Measurements from ENCODE around the gene ARFGAP3. TPM values are rescaled to one million over a fixed set of nuclear protein-coding genes. Genes with fewer than 3 reads are reported as not detected.

The ARFGAP3 gene
- total RNA-seq, 2 experiments from 2014 or later, result 27.1 to 27.2 TPM

GRCh38 chr22:42855211-42855610 lies 1.9 kb downstream of the ARFGAP3 start:
- TF ChIP-seq CTCF (IDR thresholded peaks at IDR 0.05), result no peak
- ChIA-PET CTCF (interaction anchor here (4.5 kb wide), 1 partner anchor 12 kb away, joined by 26 read pairs; no protein-coding TSS in a partner anchor), POLR2A (interaction anchor here (0.6 to 1.7 kb wide), 3 partner anchors 9 to 240 kb away, joined by 3 to 4 read pairs (median 3); no protein-coding TSS in a partner anchor)
- Mint-ChIP-seq H3K9me3 (no peaks in the 10 kb centered on the region), H3K27ac (no peak overlapping the region), H3K27me3 (no peaks in the 10 kb centered on the region), H3K4me1 (ENCODE audit: low read depth) (peaks cover 10% of the 10 kb centered on the region), H3K4me3 (peak overlapping the region; percentile 35), H3K36me3 (ENCODE audit: low read depth) (no peaks in the 10 kb centered on the region)
- DNase-seq (no peak), ATAC-seq (no peak)
- intact Hi-C loops (cut with micrococcal nuclease), result loop anchor here (10.0 kb wide), 1 partner anchor 70 kb away; no protein-coding TSS in a partner anchor

- ChIA-PET POLR2A (no interaction called here), CTCF (no interaction called here)
- intact Hi-C loops (cut with micrococcal nuclease), result no loop called here
- no peak overlapping the region for H3K4me3 Mint-ChIP-seq
- peaks cover 16% of the 10 kb centered on the region for H3K36me3 Mint-ChIP-seq (ENCODE audit: low read depth)
- H3K27ac Mint-ChIP-seq, result no peak overlapping the region
- DNase-seq (no peak), ATAC-seq (no peak)
- H3K4me1 Mint-ChIP-seq (ENCODE audit: low read depth), result peaks cover 17% of the 10 kb centered on the region
- no peaks in the 10 kb centered on the region for H3K27me3 Mint-ChIP-seq
- no peaks in the 10 kb centered on the region for H3K9me3 Mint-ChIP-seq
- TF ChIP-seq CTCF (IDR thresholded peaks at IDR 0.05), result no peak
Measured at GRCh38 chr22:42848941-42849550, 8.0 kb downstream of the ARFGAP3 start.

DNA sequence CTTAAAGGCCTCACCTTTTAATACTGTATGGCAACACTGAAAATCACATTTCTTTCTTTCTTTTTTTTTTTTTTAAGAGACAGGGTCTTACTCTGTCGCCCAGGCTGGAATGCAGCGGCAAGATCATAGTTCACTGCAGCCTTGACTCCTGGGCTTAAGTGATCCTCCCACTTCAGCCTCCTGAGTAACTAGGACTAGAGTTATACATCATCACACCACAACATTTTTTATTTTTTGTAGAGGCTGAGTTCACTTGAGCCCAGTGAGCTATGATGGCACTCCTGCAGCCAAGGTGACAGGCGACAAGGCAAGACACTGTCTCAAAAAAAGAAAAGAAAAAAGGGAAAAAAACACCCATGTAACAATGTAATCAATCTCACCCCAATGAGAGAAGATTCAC lies 10.0 kb downstream of the ARFGAP3 start:
- DNase-seq (no peak), ATAC-seq (no peak)
- intact Hi-C loops (cut with micrococcal nuclease), result no loop called here
- no peaks in the 10 kb centered on the region for H3K27me3 Mint-ChIP-seq
- no peak overlapping the region for H3K4me3 Mint-ChIP-seq
- H3K9me3 Mint-ChIP-seq, result no peaks in the 10 kb centered on the region
- POLR2A ChIA-PET, result no interaction called here
- peaks cover 23% of the 10 kb centered on the region for H3K4me1 Mint-ChIP-seq (ENCODE audit: low read depth)
- CTCF ChIA-PET, result no interaction called here
- no peak overlapping the region for H3K27ac Mint-ChIP-seq
- TF ChIP-seq CTCF (IDR thresholded peaks at IDR 0.05), result no peak
- H3K36me3 Mint-ChIP-seq (ENCODE audit: low read depth), result peaks cover 19% of the 10 kb centered on the region

DNA sequence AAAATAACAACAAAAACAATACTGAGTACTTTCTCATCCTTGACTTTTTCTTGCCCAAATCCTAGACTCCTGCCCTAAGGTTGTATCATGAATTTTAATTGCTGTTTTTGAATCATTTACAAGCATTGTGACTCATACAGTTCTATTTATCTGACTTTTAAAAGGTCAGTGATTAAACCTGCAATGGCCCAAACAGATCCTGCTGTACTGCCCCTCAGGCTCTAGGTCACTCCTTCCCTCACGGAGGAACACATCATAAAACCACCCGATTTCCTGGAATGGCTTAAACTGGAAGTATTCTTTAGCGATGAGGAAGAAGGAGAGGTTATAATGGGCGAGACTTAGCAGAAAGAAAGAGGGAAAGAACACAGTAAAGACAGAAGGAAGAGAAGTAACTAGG lies 12.3 kb downstream of the ARFGAP3 start:
- ChIA-PET POLR2A (no interaction called here), CTCF (interaction anchor here (1.1 kb wide), 1 partner anchor 12 kb away, joined by 3 read pairs; the partner anchor contains the start of gene ARFGAP3)
- H3K4me1 Mint-ChIP-seq (ENCODE audit: low read depth), result peaks cover 22% of the 10 kb centered on the region
- DNase-seq, result no peak
- H3K9me3 Mint-ChIP-seq, result no peaks in the 10 kb centered on the region
- peaks cover 25% of the 10 kb centered on the region for H3K36me3 Mint-ChIP-seq (ENCODE audit: low read depth)
- intact Hi-C loops (cut with micrococcal nuclease), result no loop called here
- H3K4me3 Mint-ChIP-seq, result no peak overlapping the region
- no peaks in the 10 kb centered on the region for H3K27me3 Mint-ChIP-seq
- no peak overlapping the region for H3K27ac Mint-ChIP-seq
- ATAC-seq, result no peak
- no peak for TF ChIP-seq CTCF (IDR thresholded peaks at IDR 0.05)

GRCh38 chr22:42842658-42843370 lies 14.3 kb downstream of the ARFGAP3 start:
- TF ChIP-seq CTCF (IDR thresholded peaks at IDR 0.05), result no peak
- H3K4me3 Mint-ChIP-seq, result no peak overlapping the region
- H3K27ac Mint-ChIP-seq, result peak overlapping the region; percentile 19
- ChIA-PET POLR2A (no interaction called here), CTCF (interaction anchor here (0.8 kb wide), 1 partner anchor 20 kb away, joined by 3 read pairs; no protein-coding TSS in a partner anchor)
- H3K27me3 Mint-ChIP-seq, result no peaks in the 10 kb centered on the region
- ATAC-seq (no peak), DNase-seq (no peak)
- H3K4me1 Mint-ChIP-seq (ENCODE audit: low read depth), result peaks cover 17% of the 10 kb centered on the region
- H3K9me3 Mint-ChIP-seq, result no peaks in the 10 kb centered on the region
- H3K36me3 Mint-ChIP-seq (ENCODE audit: low read depth), result peaks cover 25% of the 10 kb centered on the region
- intact Hi-C loops (cut with micrococcal nuclease), result no loop called here
